Measurements from ENCODE around the gene CCNG2.

The CCNG2 gene

GRCh38 chr4:77194989-77195388 lies 38.0 kb downstream of the CCNG2 start:
- Histone ChIP-seq H3K23ac (ENCODE audit: low read length) (no peak overlapping the region), H3K4me3 (ENCODE audit: low read length) (no peak overlapping the region), H3K56ac (ENCODE audit: low read length) (no peak overlapping the region), H2AK5ac (ENCODE audit: low read length) (no peak overlapping the region), H3K18ac (ENCODE audit: low read length) (no peak overlapping the region), H3K79me1 (ENCODE audit: low read length) (no peaks in the 10 kb centered on the region), H3K4me1 (ENCODE audit: control insufficient read depth, low read depth, low read length) (no peaks in the 10 kb centered on the region), H2BK120ac (ENCODE audit: low read depth, low read length) (no peak overlapping the region), H2BK15ac (replicated peaks; ENCODE audit: low read depth) (no peak overlapping the region), H3K9ac (ENCODE audit: low read length) (no peak overlapping the region), H3K4me2 (ENCODE audit: low read length) (no peak overlapping the region), H3K79me2 (ENCODE audit: control insufficient read depth, insufficient read depth, low read length) (no peaks in the 10 kb centered on the region), H4K5ac (ENCODE audit: low read length) (no peak overlapping the region), H3K36me3 (ENCODE audit: control insufficient read depth, insufficient read depth, low read length) (no peaks in the 10 kb centered on the region), H3K27me3 (ENCODE audit: insufficient read depth, low read length, poor library complexity) (no peaks in the 10 kb centered on the region), H3K4ac (ENCODE audit: low read depth, low read length) (no peak overlapping the region), H3K27ac (ENCODE audit: low read depth, low read length) (no peak overlapping the region), H2BK5ac (ENCODE audit: low read length) (no peak overlapping the region), H4K8ac (ENCODE audit: low read depth, low read length) (no peak overlapping the region)
- no peak for DNase-seq
- WGBS (ENCODE audit: extremely low coverage, insufficient coverage, low lambda C conversion rate): no CpG with 5 or more reads among the region's 1 CpG

GRCh38 chr4:77196866-77197265 lies 39.9 kb downstream of the CCNG2 start:
- Histone ChIP-seq H3K18ac (ENCODE audit: low read length) (no peak overlapping the region), H3K27me3 (ENCODE audit: insufficient read depth, low read length, poor library complexity) (no peaks in the 10 kb centered on the region), H3K4me1 (ENCODE audit: control insufficient read depth, low read depth, low read length) (no peaks in the 10 kb centered on the region), H2AK5ac (ENCODE audit: low read length) (no peak overlapping the region), H3K9ac (ENCODE audit: low read length) (no peak overlapping the region), H4K8ac (ENCODE audit: low read depth, low read length) (no peak overlapping the region), H3K4me2 (ENCODE audit: low read length) (no peak overlapping the region), H3K56ac (ENCODE audit: low read length) (no peak overlapping the region), H2BK15ac (replicated peaks; ENCODE audit: low read depth) (no peak overlapping the region), H3K79me1 (ENCODE audit: low read length) (no peaks in the 10 kb centered on the region), H3K36me3 (ENCODE audit: control insufficient read depth, insufficient read depth, low read length) (no peaks in the 10 kb centered on the region), H3K23ac (ENCODE audit: low read length) (no peak overlapping the region), H3K4me3 (ENCODE audit: low read length) (no peak overlapping the region), H3K4ac (ENCODE audit: low read depth, low read length) (no peak overlapping the region), H2BK120ac (ENCODE audit: low read depth, low read length) (no peak overlapping the region), H2BK5ac (ENCODE audit: low read length) (no peak overlapping the region), H3K27ac (ENCODE audit: low read depth, low read length) (no peak overlapping the region), H3K79me2 (ENCODE audit: control insufficient read depth, insufficient read depth, low read length) (no peaks in the 10 kb centered on the region), H4K5ac (ENCODE audit: low read length) (no peak overlapping the region)
- no CpG with 5 or more reads among the region's 4 CpGs for WGBS (ENCODE audit: extremely low coverage, insufficient coverage, low lambda C conversion rate)
- DNase-seq: peak; percentile 47

DNA sequence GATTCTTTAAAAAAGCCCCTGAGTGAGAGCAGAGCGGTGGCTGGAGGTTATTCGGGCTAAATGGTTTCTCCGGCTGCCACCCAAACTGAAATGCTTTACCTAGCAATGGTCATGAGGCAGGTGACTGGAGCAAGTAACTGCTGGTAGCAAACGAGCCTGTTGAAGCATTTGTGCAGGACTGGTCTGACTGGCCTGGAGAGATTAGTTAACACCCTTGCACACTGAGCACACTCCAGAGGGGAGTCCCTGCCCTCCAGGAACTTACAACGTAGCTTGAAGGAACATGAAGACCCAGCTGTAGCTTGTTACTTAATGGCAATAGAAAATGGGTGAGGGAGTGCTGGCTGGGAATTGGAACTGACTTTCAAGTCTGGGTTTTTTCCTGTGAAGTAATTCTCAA lies 40.4 kb downstream of the CCNG2 start:
- H3K36me3 ChIP-seq (ENCODE audit: control insufficient read depth, insufficient read depth, low read length): no peaks in the 10 kb centered on the region
- no peak overlapping the region for H4K5ac ChIP-seq (ENCODE audit: low read length)
- H3K23ac ChIP-seq (ENCODE audit: low read length): no peak overlapping the region
- WGBS (ENCODE audit: extremely low coverage, insufficient coverage, low lambda C conversion rate): no CpG with 5 or more reads among the region's 5 CpGs
- no peak overlapping the region for H2BK120ac ChIP-seq (ENCODE audit: low read depth, low read length)
- no peak overlapping the region for H4K8ac ChIP-seq (ENCODE audit: low read depth, low read length)
- no peak overlapping the region for H3K4me3 ChIP-seq (ENCODE audit: low read length)
- no peak for DNase-seq
- no peak overlapping the region for H2BK15ac ChIP-seq (replicated peaks; ENCODE audit: low read depth)
- no peak overlapping the region for H2AK5ac ChIP-seq (ENCODE audit: low read length)
- H3K79me2 ChIP-seq (ENCODE audit: control insufficient read depth, insufficient read depth, low read length): no peaks in the 10 kb centered on the region
- H3K9ac ChIP-seq (ENCODE audit: low read length): no peak overlapping the region
- no peak overlapping the region for H3K27ac ChIP-seq (ENCODE audit: low read depth, low read length)
- H3K4ac ChIP-seq (ENCODE audit: low read depth, low read length): no peak overlapping the region
- no peak overlapping the region for H3K18ac ChIP-seq (ENCODE audit: low read length)
- H3K56ac ChIP-seq (ENCODE audit: low read length): no peak overlapping the region
- H2BK5ac ChIP-seq (ENCODE audit: low read length): no peak overlapping the region
- H3K4me2 ChIP-seq (ENCODE audit: low read length): no peak overlapping the region
- H3K79me1 ChIP-seq (ENCODE audit: low read length): no peaks in the 10 kb centered on the region
- H3K4me1 ChIP-seq (ENCODE audit: control insufficient read depth, low read depth, low read length): no peaks in the 10 kb centered on the region
- H3K27me3 ChIP-seq (ENCODE audit: insufficient read depth, low read length, poor library complexity): no peaks in the 10 kb centered on the region

DNA sequence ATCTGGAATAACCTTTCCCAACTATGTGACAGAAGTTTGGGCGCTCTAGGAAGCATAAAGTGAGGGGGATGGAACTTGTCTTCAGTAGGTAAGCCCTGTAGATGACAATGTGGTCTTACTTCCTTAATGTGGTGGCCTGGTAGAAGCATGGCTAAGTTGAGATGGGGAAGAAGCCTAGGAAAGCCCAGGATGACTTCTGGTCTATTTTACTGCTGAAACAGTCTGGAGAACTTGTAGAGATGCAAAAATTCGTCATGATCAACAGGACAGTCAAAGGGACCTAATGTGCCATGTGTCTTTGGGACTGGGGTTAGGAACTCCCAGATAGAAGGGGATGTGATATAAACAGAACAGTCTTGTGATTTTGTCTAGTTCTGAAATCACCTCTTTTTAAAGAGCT lies 40.8 kb downstream of the CCNG2 start:
- no peak overlapping the region for H3K9ac ChIP-seq (ENCODE audit: low read length)

GRCh38 chr4:77199276-77199675 lies 42.3 kb downstream of the CCNG2 start:
- DNase-seq: no peak
- Histone ChIP-seq H3K4me2 (ENCODE audit: low read length) (no peak overlapping the region), H4K5ac (ENCODE audit: low read length) (no peak overlapping the region), H3K23ac (ENCODE audit: low read length) (no peak overlapping the region), H3K4me3 (ENCODE audit: low read length) (no peak overlapping the region), H3K79me1 (ENCODE audit: low read length) (no peaks in the 10 kb centered on the region), H3K4ac (ENCODE audit: low read depth, low read length) (no peak overlapping the region), H2BK120ac (ENCODE audit: low read depth, low read length) (no peak overlapping the region), H3K56ac (ENCODE audit: low read length) (no peak overlapping the region), H2BK5ac (ENCODE audit: low read length) (no peak overlapping the region), H3K36me3 (ENCODE audit: control insufficient read depth, insufficient read depth, low read length) (no peaks in the 10 kb centered on the region), H2AK5ac (ENCODE audit: low read length) (no peak overlapping the region), H3K79me2 (ENCODE audit: control insufficient read depth, insufficient read depth, low read length) (no peaks in the 10 kb centered on the region), H2BK15ac (replicated peaks; ENCODE audit: low read depth) (no peak overlapping the region), H3K27ac (ENCODE audit: low read depth, low read length) (no peak overlapping the region), H3K9ac (ENCODE audit: low read length) (no peak overlapping the region), H4K8ac (ENCODE audit: low read depth, low read length) (no peak overlapping the region), H3K4me1 (ENCODE audit: control insufficient read depth, low read depth, low read length) (no peaks in the 10 kb centered on the region), H3K27me3 (ENCODE audit: insufficient read depth, low read length, poor library complexity) (no peaks in the 10 kb centered on the region), H3K18ac (ENCODE audit: low read length) (no peak overlapping the region)
- no CpG with 5 or more reads among the region's 2 CpGs for WGBS (ENCODE audit: extremely low coverage, insufficient coverage, low lambda C conversion rate)

More for the DNA sequence above, 40.8 kb downstream of the CCNG2 start:
- Histone ChIP-seq H3K4me2 (ENCODE audit: low read length) (no peak overlapping the region), H3K27ac (ENCODE audit: low read depth, low read length) (no peak overlapping the region), H3K56ac (ENCODE audit: low read length) (no peak overlapping the region), H2BK5ac (ENCODE audit: low read length) (no peak overlapping the region), H3K4ac (ENCODE audit: low read depth, low read length) (no peak overlapping the region), H2AK5ac (ENCODE audit: low read length) (no peak overlapping the region), H2BK120ac (ENCODE audit: low read depth, low read length) (no peak overlapping the region), H3K18ac (ENCODE audit: low read length) (no peak overlapping the region), H3K36me3 (ENCODE audit: control insufficient read depth, insufficient read depth, low read length) (no peaks in the 10 kb centered on the region), H3K79me2 (ENCODE audit: control insufficient read depth, insufficient read depth, low read length) (no peaks in the 10 kb centered on the region), H3K79me1 (ENCODE audit: low read length) (no peaks in the 10 kb centered on the region), H4K8ac (ENCODE audit: low read depth, low read length) (no peak overlapping the region), H3K4me3 (ENCODE audit: low read length) (no peak overlapping the region), H3K27me3 (ENCODE audit: insufficient read depth, low read length, poor library complexity) (no peaks in the 10 kb centered on the region), H3K4me1 (ENCODE audit: control insufficient read depth, low read depth, low read length) (no peaks in the 10 kb centered on the region), H3K23ac (ENCODE audit: low read length) (no peak overlapping the region), H4K5ac (ENCODE audit: low read length) (no peak overlapping the region), H2BK15ac (replicated peaks; ENCODE audit: low read depth) (no peak overlapping the region)
- no CpG with 5 or more reads among the region's 2 CpGs for WGBS (ENCODE audit: extremely low coverage, insufficient coverage, low lambda C conversion rate)
- no peak for DNase-seq

GRCh38 chr4:77199701-77200100 lies 42.7 kb downstream of the CCNG2 start:
- Histone ChIP-seq H3K36me3 (ENCODE audit: control insufficient read depth, insufficient read depth, low read length) (no peaks in the 10 kb centered on the region), H3K4me2 (ENCODE audit: low read length) (no peak overlapping the region), H3K56ac (ENCODE audit: low read length) (no peak overlapping the region), H3K27me3 (ENCODE audit: insufficient read depth, low read length, poor library complexity) (no peaks in the 10 kb centered on the region), H2AK5ac (ENCODE audit: low read length) (no peak overlapping the region), H3K27ac (ENCODE audit: low read depth, low read length) (no peak overlapping the region), H2BK5ac (ENCODE audit: low read length) (no peak overlapping the region), H2BK120ac (ENCODE audit: low read depth, low read length) (no peak overlapping the region), H2BK15ac (replicated peaks; ENCODE audit: low read depth) (no peak overlapping the region), H3K18ac (ENCODE audit: low read length) (no peak overlapping the region), H3K4ac (ENCODE audit: low read depth, low read length) (no peak overlapping the region), H4K8ac (ENCODE audit: low read depth, low read length) (no peak overlapping the region), H3K4me3 (ENCODE audit: low read length) (no peak overlapping the region), H3K79me1 (ENCODE audit: low read length) (no peaks in the 10 kb centered on the region), H3K4me1 (ENCODE audit: control insufficient read depth, low read depth, low read length) (no peaks in the 10 kb centered on the region), H3K79me2 (ENCODE audit: control insufficient read depth, insufficient read depth, low read length) (no peaks in the 10 kb centered on the region), H3K23ac (ENCODE audit: low read length) (no peak overlapping the region), H3K9ac (ENCODE audit: low read length) (no peak overlapping the region), H4K5ac (ENCODE audit: low read length) (no peak overlapping the region)
- WGBS (ENCODE audit: extremely low coverage, insufficient coverage, low lambda C conversion rate): no CpG with 5 or more reads among the region's 1 CpG
- no peak for DNase-seq
